Effector CD4-positive, alpha-beta T cell (primary cell): ENCODE data around the gene ZNF608. TPM values are rescaled to one million over a fixed set of nuclear protein-coding genes. Genes with fewer than 3 reads are reported as not detected.

Source experiments
- DNase-seq: peaks from one replicate; pipeline ENCODE4 v3.0.0-alpha.2; 2020
- total RNA-seq: gene quantifications from one replicate; lab custom pipeline; 2026; lab: John Stamatoyannopoulos, UW

Gene ZNF608
- total RNA-seq, result not detected

- DNase-seq, result no peak
Observed at GRCh38 chr5:124745928-124746915, at the start of gene ZNF608. Gene ZNF608, minus strand, starts transcription at chr5:124746639. Its CDS starts 1,650 bp downstream, at chr5:124744989.

DNA sequence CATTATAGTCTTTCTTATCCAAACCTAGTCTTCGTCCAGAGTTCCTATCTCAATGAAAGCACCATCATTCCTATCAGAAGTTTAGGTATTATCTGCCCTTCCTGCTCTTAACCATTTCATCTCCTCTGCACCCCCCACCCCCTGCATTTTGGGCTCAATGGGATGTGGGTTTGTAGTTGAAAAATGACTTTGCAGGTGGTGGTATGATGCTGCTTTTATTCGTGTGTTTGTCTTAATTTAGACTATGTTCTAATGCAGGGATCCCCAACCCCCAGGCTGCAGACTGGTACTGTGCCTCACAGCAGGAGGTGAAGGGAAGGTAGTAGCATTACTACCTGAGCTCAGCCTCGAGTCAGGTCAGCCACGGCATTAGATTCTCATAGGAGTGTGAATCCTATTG lies 49.4 kb upstream of the ZNF608 start:
- no peak for DNase-seq

DNA sequence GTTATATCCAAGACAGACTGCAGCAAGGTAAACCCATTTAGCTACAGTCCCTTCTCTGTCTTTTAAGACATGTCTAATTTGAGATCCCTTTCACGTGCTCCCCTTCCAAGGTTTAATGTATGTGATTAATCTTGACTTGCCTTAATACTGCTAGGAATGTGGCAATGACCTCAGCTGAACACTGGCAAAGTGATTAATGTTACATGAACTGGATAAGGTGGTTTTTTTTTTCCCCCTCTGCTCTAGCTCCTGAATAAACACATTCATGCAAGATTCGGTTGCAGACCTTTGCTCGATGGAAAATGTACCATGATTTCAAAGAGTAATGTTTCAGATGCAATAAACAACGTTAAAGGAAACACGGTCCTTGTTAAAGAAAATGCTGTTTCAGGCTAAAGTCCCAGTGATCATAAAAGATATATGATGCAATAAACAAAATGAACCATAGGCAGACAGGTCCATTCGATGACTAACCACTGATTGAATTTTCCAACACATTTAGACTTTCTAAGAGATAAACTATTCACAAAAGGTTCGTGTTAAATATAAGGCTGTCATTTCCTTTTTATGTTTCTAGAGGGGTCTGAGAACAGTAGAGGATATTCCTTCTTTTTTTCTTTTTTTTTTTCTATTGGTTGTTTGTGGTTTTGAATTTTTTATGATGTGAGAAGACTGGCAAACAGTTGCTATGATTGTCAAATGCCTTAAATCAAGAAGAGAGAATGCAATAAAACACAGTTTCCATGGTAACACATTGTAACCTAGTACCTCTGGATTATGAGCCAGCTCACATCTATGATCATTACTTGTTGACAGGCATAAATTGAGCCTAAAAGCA lies 44.7 kb upstream of the ZNF608 start:
- DNase-seq, result no peak

DNA sequence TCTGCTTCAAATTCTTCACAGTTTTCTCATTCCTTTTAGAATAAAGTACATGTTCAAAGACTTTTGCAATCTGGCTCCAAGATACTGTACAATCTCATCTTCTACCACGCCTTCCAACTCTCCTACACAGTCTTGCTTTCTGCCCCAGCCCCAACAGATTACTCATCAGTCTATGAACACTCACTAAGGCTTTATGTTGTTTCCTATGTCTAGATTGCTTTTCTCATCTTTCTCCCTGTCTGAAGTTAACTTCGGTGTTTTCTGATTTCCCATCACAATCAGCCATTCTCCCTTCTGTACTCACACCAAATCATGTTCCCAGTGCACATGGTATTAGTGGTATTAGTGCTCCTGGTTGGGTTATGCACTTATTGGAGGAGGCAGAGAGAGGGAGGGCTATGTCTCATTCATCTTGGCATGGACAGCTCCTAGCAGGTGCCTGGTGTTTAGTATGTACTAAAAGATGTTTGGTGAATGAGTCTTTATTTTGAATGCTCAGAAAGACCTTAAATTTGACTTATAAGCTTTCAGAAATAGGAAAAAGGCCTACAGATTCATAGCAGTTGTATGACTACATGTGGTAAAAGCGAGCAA lies 44.0 kb upstream of the ZNF608 start:
- no peak for DNase-seq

GRCh38 chr5:124789104-124789605 lies 42.7 kb upstream of the ZNF608 start:
- DNase-seq, result no peak

- DNase-seq, result no peak
Observed at GRCh38 chr5:124783794-124784193, 37.4 kb upstream of the ZNF608 start.

- DNase-seq, result no peak
Observed at GRCh38 chr5:124783285-124783684, 36.8 kb upstream of the ZNF608 start.

GRCh38 chr5:124782262-124782661 lies 35.8 kb upstream of the ZNF608 start:
- DNase-seq, result no peak

- DNase-seq, result no peak
Observed at GRCh38 chr5:124780011-124780410, 33.6 kb upstream of the ZNF608 start.

GRCh38 chr5:124773315-124774311 lies 27.2 kb upstream of the ZNF608 start:
- no peak for DNase-seq

DNA sequence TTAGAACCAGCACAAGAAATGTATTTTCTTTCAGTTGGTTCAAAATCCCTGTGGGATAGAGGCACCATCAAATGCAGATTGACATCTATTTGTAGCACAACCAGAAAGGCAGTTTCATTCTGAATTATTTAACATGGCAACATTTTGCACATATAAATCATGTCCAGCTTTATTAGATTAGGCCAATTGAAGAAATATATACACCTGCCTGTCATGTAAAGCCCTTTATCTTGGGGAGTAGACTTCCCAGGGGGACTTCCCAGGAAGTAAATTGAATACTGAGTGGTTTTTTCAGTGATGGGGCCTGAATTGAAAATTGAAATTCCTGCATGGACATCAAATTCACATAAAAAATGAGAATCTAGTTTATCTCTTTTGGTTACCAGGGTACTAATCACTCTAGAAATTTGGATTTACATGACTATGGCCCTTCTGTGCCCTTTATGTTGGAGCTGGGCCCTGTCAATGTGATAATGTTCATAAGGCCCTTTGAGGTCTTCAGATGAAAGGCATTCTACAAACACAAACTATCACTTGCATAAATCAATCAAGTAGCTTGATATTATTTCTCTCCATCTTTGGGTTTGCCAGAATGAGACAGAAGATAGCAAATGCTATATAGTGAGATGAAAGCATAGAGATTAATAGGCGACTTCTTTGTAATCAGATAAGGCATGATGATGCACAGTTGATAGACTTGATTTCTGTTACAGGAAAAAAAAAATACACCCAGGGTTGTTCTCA lies 26.2 kb upstream of the ZNF608 start:
- DNase-seq, result no peak

DNA sequence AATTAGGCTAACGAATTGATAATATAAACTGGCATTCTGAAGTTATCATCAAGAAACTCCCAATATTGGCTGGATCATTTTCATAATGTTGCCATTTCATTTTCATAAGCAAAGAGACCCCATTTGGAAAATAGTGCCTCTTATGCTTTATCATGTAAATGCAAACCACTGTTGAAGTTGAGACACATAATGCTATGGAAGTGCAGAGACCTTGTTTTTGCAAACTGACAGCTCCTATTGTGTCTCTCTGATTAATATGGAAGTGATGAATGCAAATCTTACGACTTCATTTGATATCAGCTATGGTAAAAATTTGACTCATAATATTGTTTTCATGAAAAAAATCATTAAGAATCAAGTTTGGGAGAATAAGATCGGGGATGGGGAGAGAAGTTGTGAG lies 25.3 kb upstream of the ZNF608 start:
- DNase-seq, result no peak

- DNase-seq, result no peak
Observed at GRCh38 chr5:124764992-124765611, 18.7 kb upstream of the ZNF608 start.

DNA sequence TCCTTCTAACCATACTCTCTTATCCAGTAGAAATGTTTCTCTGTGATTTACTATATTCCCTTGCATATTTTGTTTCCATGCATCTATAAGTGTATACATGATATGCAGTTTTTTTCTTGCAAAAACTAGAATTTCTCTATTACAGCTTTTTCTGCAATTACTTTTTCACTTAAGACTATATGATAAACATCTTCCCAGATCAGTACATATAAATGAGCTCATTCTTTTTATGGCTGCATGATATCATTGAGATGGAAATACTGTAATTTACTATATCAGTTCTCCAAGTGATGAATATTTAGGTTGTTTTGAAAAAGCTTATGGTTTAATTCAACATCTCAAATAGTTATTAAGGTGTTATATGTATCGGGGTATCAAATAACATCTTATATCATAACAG lies 18.1 kb upstream of the ZNF608 start:
- no peak for DNase-seq

DNA sequence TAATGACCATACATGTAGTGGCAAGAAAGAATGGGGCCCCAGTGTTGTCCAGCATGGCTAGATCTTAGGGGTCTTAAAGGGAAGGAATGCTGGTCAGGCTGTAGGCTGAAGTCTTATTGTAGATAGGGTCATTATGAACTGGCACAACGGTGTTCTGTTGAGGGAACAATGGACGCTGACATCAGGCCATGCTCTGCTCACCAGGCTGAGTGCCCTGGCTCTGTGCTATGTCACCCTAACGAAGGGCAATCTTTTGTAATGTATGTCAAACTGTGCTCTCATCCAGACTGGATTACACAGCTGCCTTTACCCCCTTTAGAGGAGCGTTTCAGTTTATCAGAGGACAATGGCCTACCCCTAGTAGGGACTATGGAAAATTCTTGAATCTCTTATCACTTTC lies 14.6 kb upstream of the ZNF608 start:
- DNase-seq, result no peak

DNA sequence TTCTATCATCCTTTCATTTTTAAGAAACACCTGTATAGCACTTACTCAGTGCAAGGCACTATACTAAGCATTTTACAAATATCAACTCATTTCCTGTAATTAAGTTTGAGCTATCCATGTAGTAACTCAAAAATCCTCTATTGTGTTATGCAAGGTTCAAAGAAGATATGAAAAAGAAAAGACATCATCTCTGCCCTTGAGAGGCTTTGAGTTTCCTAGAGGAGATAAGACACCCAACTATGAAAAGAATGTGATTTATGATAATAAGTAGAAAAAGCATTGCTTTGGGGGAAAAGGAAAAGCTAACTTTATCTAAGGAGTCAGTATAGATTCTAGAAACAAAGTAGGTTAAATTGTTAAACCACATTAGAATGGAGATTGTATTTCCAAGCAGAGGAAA lies 14.2 kb upstream of the ZNF608 start:
- no peak for DNase-seq

- DNase-seq, result no peak
Observed at GRCh38 chr5:124755565-124755964, 9.1 kb upstream of the ZNF608 start.

DNA sequence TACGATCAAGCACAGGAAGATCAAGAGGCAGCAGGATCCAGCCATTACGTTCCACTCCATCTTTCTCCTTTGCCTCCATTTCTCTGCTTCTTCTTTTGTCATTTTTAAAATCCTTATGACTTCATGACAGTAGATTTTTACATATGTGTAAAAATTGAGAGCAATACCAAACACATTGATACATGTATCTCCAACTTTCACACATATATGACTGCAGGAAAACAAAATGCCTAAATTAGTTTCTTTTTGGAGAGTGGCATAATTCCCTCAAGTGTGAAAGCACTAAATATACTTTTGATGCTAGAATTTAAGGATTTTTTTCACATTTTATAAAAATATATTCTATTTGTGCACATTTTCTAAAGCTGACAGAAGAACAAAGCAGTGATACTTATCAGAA lies 8.6 kb upstream of the ZNF608 start:
- no peak for DNase-seq

DNA sequence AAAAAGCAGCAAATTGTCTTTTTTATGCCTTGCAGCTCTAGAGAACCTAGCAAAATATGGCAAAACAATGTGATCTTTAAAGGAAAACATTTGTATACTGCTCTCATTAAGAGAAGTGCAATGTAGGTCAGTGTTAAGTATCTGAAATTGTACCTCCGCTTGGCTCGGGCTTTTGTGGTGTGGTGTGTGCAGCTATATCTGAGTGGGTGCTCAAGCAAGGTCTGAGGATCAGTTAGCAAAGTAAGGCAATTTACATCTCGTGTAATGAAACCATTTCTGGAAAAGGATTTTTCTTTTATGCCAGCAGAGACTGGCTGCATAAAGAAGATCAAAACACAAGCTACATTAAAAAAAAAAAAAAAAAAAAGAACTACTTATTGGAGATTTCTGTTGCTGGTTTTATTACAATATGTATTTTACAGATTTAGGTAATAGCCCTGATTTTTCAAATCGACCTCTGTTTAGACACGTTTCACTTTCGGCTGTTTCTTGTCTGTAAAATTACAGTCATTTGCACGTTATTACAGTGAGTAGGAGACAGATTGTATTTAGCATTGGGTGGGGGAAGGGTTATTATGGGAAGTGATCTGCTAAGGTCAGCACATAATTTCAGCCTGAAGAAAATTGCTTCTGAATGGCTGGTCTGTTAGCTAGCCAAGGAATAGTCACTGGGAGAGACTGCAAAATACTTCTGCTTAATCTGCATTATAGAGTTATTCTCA lies 7.9 kb upstream of the ZNF608 start:
- DNase-seq, result no peak
